Measurements from ENCODE around the gene TAOK1.

TAOK1 gene

DNA sequence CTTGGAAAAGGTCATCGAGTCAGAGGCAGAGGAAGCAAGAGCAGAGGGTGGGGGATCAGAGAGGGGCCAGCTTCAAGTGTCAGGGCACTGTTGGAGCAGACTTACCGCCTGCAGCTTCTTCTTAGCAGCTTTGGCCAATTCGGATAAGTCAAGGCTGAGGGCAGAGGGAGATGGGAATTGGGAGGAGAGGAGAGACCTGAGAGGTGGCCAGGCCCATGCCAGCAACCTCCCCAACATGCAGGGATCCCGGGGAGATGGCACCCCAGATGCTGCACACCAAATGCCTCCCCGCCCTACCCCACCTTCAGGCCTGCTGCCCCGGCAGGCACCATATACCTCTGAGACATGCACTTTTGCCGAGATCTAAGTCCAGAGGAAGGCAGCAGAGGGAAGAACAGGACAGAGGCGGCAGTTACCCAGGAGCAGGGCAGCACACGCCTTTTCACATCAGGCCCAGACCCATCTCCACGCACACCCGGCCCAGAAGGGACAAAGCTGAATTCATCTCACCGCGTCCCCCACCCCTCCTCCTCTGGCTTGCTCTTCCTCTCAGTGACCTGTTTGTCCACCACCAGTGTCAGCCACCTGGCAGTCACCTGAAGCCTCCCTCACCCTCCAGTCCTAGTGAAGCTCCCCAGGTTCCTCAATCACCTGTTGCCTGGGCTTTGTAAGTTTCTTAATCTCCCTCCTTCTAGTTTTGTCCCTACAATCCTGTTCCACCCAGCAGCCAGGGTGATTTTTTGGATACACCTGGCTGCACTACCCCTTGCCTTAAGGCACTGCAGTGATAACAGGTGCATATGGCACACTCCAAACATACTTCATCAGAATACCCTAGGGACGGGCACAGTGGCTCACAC lies 188.7 kb downstream of the TAOK1 start:
- TF ChIP-seq, protein P1, sequence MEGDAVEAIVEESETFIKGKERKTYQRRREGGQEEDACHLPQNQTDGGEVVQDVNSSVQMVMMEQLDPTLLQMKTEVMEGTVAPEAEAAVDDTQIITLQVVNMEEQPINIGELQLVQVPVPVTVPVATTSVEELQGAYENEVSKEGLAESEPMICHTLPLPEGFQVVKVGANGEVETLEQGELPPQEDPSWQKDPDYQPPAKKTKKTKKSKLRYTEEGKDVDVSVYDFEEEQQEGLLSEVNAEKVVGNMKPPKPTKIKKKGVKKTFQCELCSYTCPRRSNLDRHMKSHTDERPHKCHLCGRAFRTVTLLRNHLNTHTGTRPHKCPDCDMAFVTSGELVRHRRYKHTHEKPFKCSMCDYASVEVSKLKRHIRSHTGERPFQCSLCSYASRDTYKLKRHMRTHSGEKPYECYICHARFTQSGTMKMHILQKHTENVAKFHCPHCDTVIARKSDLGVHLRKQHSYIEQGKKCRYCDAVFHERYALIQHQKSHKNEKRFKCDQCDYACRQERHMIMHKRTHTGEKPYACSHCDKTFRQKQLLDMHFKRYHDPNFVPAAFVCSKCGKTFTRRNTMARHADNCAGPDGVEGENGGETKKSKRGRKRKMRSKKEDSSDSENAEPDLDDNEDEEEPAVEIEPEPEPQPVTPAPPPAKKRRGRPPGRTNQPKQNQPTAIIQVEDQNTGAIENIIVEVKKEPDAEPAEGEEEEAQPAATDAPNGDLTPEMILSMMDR (IDR thresholded peaks at IDR 0.05; ENCODE audit: borderline replicate concordance, insufficient read depth, low read depth, low read length): no peak
- H3K4me3 ChIP-seq (ENCODE audit: low read depth, low read length): no peak overlapping the region

DNA sequence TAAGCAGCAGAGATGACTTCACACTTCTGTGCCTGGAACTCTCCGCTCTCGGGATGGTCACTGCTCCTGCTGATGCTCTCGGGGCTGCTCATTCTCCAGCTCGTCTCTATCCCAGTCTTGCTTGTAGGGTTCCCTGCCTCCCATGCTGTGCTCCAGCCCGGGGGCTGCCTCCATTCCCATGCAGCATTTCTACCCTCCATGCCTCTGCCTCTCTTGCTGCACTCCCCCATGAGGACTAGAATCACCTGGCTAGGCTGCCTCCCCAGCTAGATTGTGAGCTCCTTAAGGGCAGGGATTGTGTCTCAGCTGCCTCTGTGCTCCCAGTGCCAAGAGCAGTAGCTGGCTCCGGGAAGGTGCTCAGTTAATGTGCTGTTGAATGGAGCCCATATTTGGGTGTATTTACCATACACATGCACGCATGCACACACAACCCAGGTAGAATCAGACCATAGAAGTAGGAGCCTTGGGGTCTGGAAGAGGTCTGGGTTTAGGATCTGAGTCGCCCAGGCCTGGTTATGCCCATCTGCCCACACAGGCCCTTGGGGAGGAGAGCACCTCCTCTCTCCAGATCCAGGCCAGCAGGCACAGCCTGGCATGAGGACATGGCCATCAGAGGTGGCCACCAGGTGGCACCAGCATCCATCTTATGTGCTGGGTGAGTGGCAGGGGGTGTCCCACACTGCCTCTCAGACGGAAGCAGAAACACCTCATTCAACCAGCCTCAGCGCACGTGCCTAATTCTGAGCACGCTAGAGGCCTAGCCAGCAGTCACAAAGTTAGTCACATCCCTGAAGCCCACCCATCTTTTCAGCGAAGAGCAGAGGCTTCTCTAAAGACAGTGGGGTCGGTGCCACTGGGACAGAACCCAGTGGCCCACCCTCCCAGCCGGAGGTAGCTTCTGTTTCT lies 190.0 kb downstream of the TAOK1 start:
- TF ChIP-seq, protein P1 (IDR thresholded peaks at IDR 0.05; ENCODE audit: borderline replicate concordance, insufficient read depth, low read depth, low read length): peak; percentile 89
- no peak overlapping the region for H3K4me3 ChIP-seq (ENCODE audit: low read depth, low read length)

DNA sequence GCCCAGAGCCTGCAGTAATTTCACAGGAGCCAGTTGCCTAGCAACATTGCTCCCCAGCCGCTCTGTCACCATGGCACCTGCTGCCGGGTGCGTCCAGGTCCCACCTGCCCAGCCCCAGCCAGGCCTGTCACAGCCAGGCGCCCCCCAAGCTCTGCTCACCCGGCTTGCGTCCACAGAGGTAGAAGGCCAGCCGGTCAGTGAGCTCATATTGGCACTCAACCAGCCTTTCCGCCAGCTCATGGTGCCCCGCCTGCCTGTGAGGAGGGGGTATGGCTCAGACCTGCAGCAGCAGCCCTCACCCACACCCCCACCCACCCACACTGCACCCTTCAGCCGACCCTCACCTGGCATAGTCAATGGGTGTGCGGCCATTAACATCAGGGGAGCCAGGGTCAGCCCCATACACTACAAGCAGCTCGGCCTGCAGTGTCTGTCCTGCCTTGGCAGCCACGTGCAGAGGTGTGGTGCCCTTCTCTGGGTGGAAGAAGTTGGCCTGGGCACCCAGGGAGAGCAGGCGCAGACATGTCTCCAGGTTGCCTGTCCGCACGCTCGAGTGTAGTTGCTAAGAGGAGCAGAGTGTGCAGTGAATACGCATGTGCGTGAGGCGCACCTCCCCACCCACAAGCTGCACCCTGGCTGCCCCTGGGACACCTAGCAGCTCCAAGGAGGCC lies 191.6 kb downstream of the TAOK1 start:
- H3K4me3 ChIP-seq (ENCODE audit: low read depth, low read length): no peak overlapping the region
- TF ChIP-seq, protein P1 (IDR thresholded peaks at IDR 0.05; ENCODE audit: borderline replicate concordance, insufficient read depth, low read depth, low read length): no peak

DNA sequence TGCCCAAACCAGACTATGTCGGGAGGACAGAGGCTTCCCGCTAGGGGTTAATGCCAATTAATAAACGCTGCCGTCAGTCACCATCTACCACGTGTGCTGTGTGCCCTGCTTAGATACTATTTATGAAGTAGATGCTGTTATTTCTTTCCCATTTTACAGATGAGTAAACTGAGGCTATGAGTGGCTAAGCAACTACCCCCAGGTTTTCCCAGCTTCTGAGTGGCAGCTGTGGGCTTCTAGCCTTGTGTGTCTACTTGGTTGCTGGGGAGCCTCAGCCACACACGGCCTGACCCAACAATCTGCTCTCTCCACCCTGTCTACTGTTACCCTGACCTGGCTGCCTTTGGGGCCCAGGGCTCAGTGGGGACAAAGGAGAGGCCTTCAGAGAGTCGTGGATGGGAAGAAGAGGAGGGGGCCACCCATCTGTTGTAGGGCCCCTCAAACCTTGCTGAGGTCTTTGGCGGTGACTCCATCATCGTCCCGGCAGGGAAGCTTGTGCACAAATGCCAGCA lies 192.1 kb downstream of the TAOK1 start:
- TF ChIP-seq, protein P1 (IDR thresholded peaks at IDR 0.05; ENCODE audit: borderline replicate concordance, insufficient read depth, low read depth, low read length): no peak
- no peak overlapping the region for H3K4me3 ChIP-seq (ENCODE audit: low read depth, low read length)

DNA sequence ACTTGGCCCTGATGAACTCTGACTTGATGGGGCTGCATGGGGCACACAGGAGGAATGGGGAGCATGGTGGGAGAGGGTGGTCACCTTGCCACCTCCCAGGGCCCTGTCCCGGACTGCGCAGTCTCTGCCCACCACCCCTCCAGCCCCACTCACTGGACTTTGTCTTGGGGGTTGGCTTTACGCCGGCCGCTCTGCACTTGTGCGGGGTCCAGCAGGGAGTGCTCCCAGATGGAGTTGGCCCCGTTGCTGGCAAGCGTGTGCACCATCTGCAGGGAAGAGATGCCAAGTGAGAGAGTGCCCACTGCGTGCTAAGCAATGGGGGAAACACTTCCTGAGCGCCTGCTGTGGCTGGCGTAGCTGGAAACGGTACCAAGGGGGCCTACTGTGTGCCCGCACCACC lies 192.6 kb downstream of the TAOK1 start:
- H3K4me3 ChIP-seq (ENCODE audit: low read depth, low read length): no peak overlapping the region
- TF ChIP-seq, protein P1 (IDR thresholded peaks at IDR 0.05; ENCODE audit: borderline replicate concordance, insufficient read depth, low read depth, low read length): no peak

DNA sequence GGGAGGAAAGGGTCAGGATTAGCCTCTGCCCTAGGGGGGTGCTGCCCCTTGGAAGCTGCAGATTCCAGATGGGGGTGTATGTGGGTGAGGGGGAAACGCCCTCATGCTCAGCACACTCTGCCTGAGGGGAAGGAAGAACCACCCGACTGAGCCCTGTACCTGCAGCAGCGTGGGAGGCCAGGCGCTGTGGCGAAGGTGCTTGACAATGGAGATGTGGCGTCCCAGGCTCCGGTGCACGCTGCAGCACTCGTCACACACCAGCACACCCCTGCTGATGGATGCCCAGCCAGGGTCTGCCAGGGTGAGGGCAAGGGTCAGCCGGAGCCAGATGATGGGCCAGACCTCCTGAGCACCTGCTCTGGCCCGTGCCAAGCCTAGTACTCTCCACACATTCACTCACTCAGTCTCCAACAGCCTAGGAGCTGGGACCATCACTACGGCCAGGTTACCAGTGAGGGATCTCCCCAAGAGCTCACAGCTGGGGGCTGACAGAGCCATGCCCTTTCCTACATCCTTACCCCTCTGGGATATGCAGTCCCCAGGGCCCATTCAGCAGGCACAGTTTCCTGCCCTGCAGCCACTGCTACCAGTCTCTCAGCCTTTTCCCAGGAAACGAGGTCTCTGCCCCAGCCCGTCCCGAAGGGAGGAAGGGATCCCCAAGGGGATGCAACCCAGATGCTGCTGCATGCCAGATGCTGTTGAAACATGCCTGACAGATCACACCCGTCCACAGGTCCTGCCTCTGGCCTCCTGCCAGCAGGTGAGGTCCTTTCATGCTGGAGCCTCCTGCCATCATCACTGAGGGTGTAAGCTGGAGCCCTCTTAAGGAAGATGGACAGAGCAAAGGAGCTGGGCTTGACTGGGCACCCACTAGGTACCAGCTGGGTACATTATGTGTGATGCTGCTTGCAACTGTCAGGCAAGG lies 193.4 kb downstream of the TAOK1 start:
- H3K4me3 ChIP-seq (ENCODE audit: low read depth, low read length): no peak overlapping the region
- TF ChIP-seq, protein P1 (IDR thresholded peaks at IDR 0.05; ENCODE audit: borderline replicate concordance, insufficient read depth, low read depth, low read length): no peak
